HCT116 (cell line): ENCODE measurements around the gene GEMIN7. TPM values are rescaled to one million over a fixed set of nuclear protein-coding genes. Genes with fewer than 3 reads are reported as not detected.

ENCODE experiments used
- ATAC-seq: fragments of 200-7000 bp; cut with Tn5 transposase; 2 replicates; pipeline ENCODE4 v1.9.1; 2020; ENCODE audit warnings: mild to moderate bottlenecking, moderate library complexity
- BruUV-seq: library from RNA; stranded (reverse); fragments of 400-500 nt; replicated peaks from 2 replicates; lab custom pipeline; 2021; lab: Mats Ljungman, UMichigan
- CTCF ChIA-PET: fragments of 300-600 bp; sonication (Branson Sonifier 250); formaldehyde crosslinking; loops from one replicate; lab custom pipeline; 2021; ENCODE audit warnings: antibody characterized with exemption; lab: Charles Lee
- POLR2A ChIA-PET: fragments of 300-600, 350-600 bp; sonication (Branson Sonifier 250); formaldehyde crosslinking; loops from one replicate; lab custom pipeline; 2021; ENCODE audit warnings: antibody characterized with exemption; lab: Charles Lee
- RAD21 ChIA-PET, 2 experiments: fragments of 300-600 bp; sonication (Branson Sonifier 250); formaldehyde crosslinking; loops; one replicate each; lab custom pipeline; 2023; ENCODE audit warnings: low total read pairs in 2 of 2; ENCODE audit not compliant: uncharacterized antibody in 2 of 2, unreplicated experiment in 2 of 2, low non-redundant PET in 1 of 2; lab: Charles Lee
- DNase-seq: peaks from one replicate; pipeline ENCODE4 v3.0.0-alpha.2; 2010; ENCODE audit warnings: low read depth, low spot score
- H2AFZ ChIP-seq: fragments of 200-600 bp; shearing (Covaris generic), sonication (generic); 2 replicates; pipeline ENCODE4 v1.6.1; 2017; ENCODE audit warnings: low read depth, mixed run types, mixed read lengths, antibody characterized with exemption, low read length; ENCODE audit not compliant: poor library complexity, severe bottlenecking
- H3K27ac ChIP-seq: 2 replicates; pipeline ENCODE4 v1.5.1; 2012; ENCODE audit warnings: low read depth, low read length
- H3K27me3 ChIP-seq: fragments of 200-600 bp; sonication (generic); 2 replicates; pipeline ENCODE4 v1.6.1; 2016; ENCODE audit warnings: mixed run types, low read length, mixed read lengths; ENCODE audit not compliant: insufficient read depth
- H3K36me3 ChIP-seq, 2 experiments: fragments of 200-500 bp in 1 of 2; fragments of 200-600 bp in 1 of 2; sonication (Bioruptor generic) in 1 of 2; sonication (generic) in 1 of 2; 2 replicates each; pipeline versions ENCODE4 v1.5.1 to v1.6.1; 2014 to 2016; ENCODE audit warnings: low read length in 2 of 2, inconsistent platforms in 1 of 2, mixed read lengths in 1 of 2, mixed run types in 1 of 2; ENCODE audit not compliant: insufficient read depth in 2 of 2, control insufficient read depth in 1 of 2
- H3K4me1 ChIP-seq, 2 experiments: fragments of 200-600 bp in 1 of 2; sonication (generic) in 1 of 2; 2 replicates each; pipeline versions ENCODE4 v1.5.1 to v1.6.1; 2012 to 2017; ENCODE audit warnings: low read length in 2 of 2, inconsistent platforms in 1 of 2, mild to moderate bottlenecking in 1 of 2, mixed read lengths in 1 of 2, mixed run types in 1 of 2, moderate library complexity in 1 of 2; ENCODE audit not compliant: insufficient read depth in 2 of 2, control insufficient read depth in 1 of 2
- H3K4me2 ChIP-seq: fragments of 200-600 bp; sonication (generic); 2 replicates; pipeline ENCODE4 v1.6.1; 2017; ENCODE audit warnings: mixed run types, low read length, mixed read lengths
- H3K4me3 ChIP-seq, 2 experiments: fragments of 200-600 bp in 1 of 2; sonication (generic) in 1 of 2; replicated peaks in 1 of 2; 2 replicates each; pipeline ENCODE4 v1.5.1; 2011 to 2016; ENCODE audit warnings: low read length in 2 of 2, control low read depth in 1 of 2, low read depth in 1 of 2, mild to moderate bottlenecking in 1 of 2, mixed read lengths in 1 of 2, mixed run types in 1 of 2
- H3K79me2 ChIP-seq: fragments of 200-600 bp; sonication (generic); 2 replicates; pipeline ENCODE4 v1.6.1; 2017; ENCODE audit warnings: mild to moderate bottlenecking, mixed run types, low read length, moderate library complexity, mixed read lengths; ENCODE audit not compliant: insufficient read depth
- H3K9ac ChIP-seq: fragments of 200-600 bp; sonication (generic); 2 replicates; pipeline ENCODE4 v1.6.1; 2016; ENCODE audit warnings: low read length, mixed read lengths
- H3K9me2 ChIP-seq: fragments of 200-600 bp; sonication (generic), shearing (Covaris generic); 2 replicates; pipeline ENCODE4 v1.6.1; 2017; ENCODE audit warnings: mixed run types, mild to moderate bottlenecking, moderate library complexity; ENCODE audit not compliant: insufficient read depth
- H3K9me3 ChIP-seq, 2 experiments: fragments of 200-500 bp in 1 of 2; fragments of 200-600 bp in 1 of 2; sonication (Bioruptor generic) in 1 of 2; sonication (generic) in 1 of 2; 2 replicates each; pipeline ENCODE4 v1.6.1; 2014 to 2017; ENCODE audit warnings: low read length in 2 of 2, mixed read lengths in 2 of 2, inconsistent platforms in 1 of 2, low read depth in 1 of 2, mild to moderate bottlenecking in 1 of 2, mixed run types in 1 of 2, moderate library complexity in 1 of 2; ENCODE audit not compliant: control insufficient read depth in 1 of 2, insufficient read depth in 1 of 2
- H4K20me1 ChIP-seq: fragments of 200-600 bp; sonication (generic), shearing (Covaris generic); 2 replicates; pipeline ENCODE4 v1.6.1; 2017; ENCODE audit warnings: mixed run types, mild to moderate bottlenecking, moderate library complexity; ENCODE audit not compliant: insufficient read depth
- CBX3 ChIP-seq: IDR thresholded peaks from 2 replicates; pipeline ENCODE4 v1.6.1; 2012; ENCODE audit warnings: low read depth
- CEBPB ChIP-seq: IDR thresholded peaks from 2 replicates; pipeline ENCODE4 v1.6.1; 2012; ENCODE audit warnings: low read depth
- CTCF ChIP-seq, 3 experiments: fragments of 200-600 bp in 1 of 3; sonication (generic) in 1 of 3; IDR thresholded peaks in 2 of 3; conservative IDR thresholded peaks in 1 of 3; 2 replicates each; pipeline ENCODE4 v1.5.1; 2012 to 2017; ENCODE audit warnings: low read depth in 2 of 3, low read length in 2 of 3, antibody characterized with exemption in 1 of 3, borderline replicate concordance in 1 of 3, control low read depth in 1 of 3, mild to moderate bottlenecking in 1 of 3, mixed read lengths in 1 of 3, mixed run types in 1 of 3, moderate library complexity in 1 of 3; ENCODE audit not compliant: insufficient read depth in 1 of 3
- ELF1 ChIP-seq: IDR thresholded peaks from 2 replicates; pipeline ENCODE4 v1.6.1; 2012; ENCODE audit warnings: low read depth, borderline replicate concordance
- FOSL1 ChIP-seq: IDR thresholded peaks from 2 replicates; pipeline ENCODE4 v1.6.1; 2012; ENCODE audit warnings: low read depth
- JUND ChIP-seq: IDR thresholded peaks from 2 replicates; pipeline ENCODE4 v1.6.1; 2012
- POLR2A ChIP-seq: IDR thresholded peaks from 2 replicates; pipeline ENCODE4 v1.7.0; 2011; ENCODE audit warnings: borderline replicate concordance; ENCODE audit not compliant: insufficient read depth, insufficient read length; ENCODE audit errors: extremely low read depth
- POLR2AphosphoS5 ChIP-seq: IDR thresholded peaks from 2 replicates; pipeline ENCODE4 v1.6.1; 2011; ENCODE audit warnings: mild to moderate bottlenecking, low read depth, low read length, moderate library complexity
- REST ChIP-seq: IDR thresholded peaks from 2 replicates; pipeline ENCODE4 v1.6.1; 2012; ENCODE audit warnings: low read depth
- SIN3A ChIP-seq: IDR thresholded peaks from 2 replicates; pipeline ENCODE4 v1.6.1; 2012; ENCODE audit warnings: low read depth
- TCF7L2 ChIP-seq: IDR thresholded peaks from 2 replicates; pipeline ENCODE4 v1.7.0; 2011; ENCODE audit warnings: borderline replicate concordance, inconsistent platforms; ENCODE audit not compliant: insufficient read depth, insufficient read length; ENCODE audit errors: extremely low read depth
- YY1 ChIP-seq: IDR thresholded peaks from 2 replicates; pipeline ENCODE4 v1.6.1; 2011; ENCODE audit warnings: low read length, low read depth, moderate library complexity, mild to moderate bottlenecking; ENCODE audit not compliant: insufficient replicate concordance; ENCODE audit errors: extremely low read depth
- ZFX ChIP-seq: fragments of 450-650 bp; IDR thresholded peaks from 2 replicates; pipeline ENCODE4 v1.6.1; 2017
- intact Hi-C: fragments of 100-400 bp; cut with micrococcal nuclease; formaldehyde crosslinking; loops from 2 replicates; pipeline ENCODE4 v1.10.0; 2022
- total RNA-seq: library from RNA; stranded (reverse); gene quantifications from one replicate; pipeline ENCODE4 v1.2.1, GENCODE V29; 2021; ENCODE audit not compliant: unreplicated experiment

The GEMIN7 gene
- total RNA-seq, 1 experiment from 2014 or later, result 35.4 TPM

DNA sequence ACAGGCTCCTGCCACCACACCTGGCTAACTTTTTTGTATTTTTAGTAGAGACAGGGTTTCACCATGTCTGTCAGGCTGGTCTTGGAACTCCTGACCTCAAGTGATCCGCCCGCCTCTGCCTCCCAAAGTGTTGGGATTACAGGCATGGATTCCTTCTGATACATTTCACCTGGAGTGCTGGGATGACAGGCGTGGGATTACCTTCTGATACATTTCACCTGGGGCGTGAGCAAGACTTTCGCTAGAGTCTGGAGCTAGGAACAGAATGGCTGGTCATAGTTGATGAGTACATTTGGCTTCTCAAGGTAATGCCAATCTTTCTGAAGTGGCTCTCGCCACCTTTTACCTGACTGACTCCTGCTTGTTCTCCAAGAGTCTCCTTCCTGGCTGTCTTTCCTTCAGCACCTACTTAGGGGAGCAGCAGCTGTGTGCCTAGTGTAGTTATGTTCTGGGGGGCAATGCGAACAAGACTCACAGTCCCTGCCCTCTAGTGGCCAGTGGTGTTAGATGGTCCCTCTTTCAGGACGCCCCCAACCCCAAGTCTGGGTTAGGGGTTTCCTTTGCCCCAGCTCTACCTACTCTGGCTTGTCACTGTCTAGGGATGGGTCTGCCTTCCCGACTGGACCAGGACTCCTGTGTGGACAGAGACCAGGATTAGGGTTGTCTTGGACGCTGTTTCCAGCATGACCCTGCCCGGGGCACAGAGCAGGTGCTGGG, 33.2 kb downstream of the GEMIN7 start:
- Histone ChIP-seq H4K20me1 (0 out of 2 replicates have a peak, but pooled peaks cover 4% of the 10 kb centered on the region), H3K9ac (no peak overlapping the region), H2AFZ (no peak overlapping the region), H3K27me3 (no peaks in the 10 kb centered on the region), H3K27ac (no peak overlapping the region), H3K4me1 (peaks cover 4 to 13% of the 10 kb centered on the region in 2 experiments; a peak in 1 of 4 replicates), H3K9me2 (no peaks in the 10 kb centered on the region), H3K4me3 (no peak overlapping the region), H3K36me3 (no peaks in the 10 kb centered on the region), H3K4me2 (no peak overlapping the region)
- intact Hi-C loops, result no loop called here
- no peak for ATAC-seq
- no TSS peak for BruUV-seq
- POLR2A ChIA-PET, result no interaction called here
- RAD21 ChIA-PET, result no interaction called here
- TF ChIP-seq SIN3A, result no peak
- no peak for TF ChIP-seq FOSL1
- no peak for TF ChIP-seq CEBPB
- no peak for TF ChIP-seq POLR2AphosphoS5
- no peak for TF ChIP-seq YY1
- no peak for TF ChIP-seq ZFX
- no peak for TF ChIP-seq REST
- no peak for TF ChIP-seq JUND
- TF ChIP-seq CTCF (IDR thresholded peaks at IDR 0.05 in 2 of 3, conservative IDR thresholded peaks at IDR 0.05 in 1 of 3; ENCODE audit: borderline replicate concordance in 1 of 3, insufficient read depth in 1 of 3, low read depth in 2 of 3, low read length in 2 of 3), result no peak
- TF ChIP-seq POLR2A, result no peak
- TF ChIP-seq ELF1, result no peak
- no peak for TF ChIP-seq TCF7L2
- TF ChIP-seq CBX3, result no peak
- TF ChIP-seq, all 23 proteins: peak for 0
- Histone ChIP-seq H3K79me2 (peaks cover 97% of the 10 kb centered on the region), H3K9me3 (no peaks in the 10 kb centered on the region)
- no peak for DNase-seq
- CTCF ChIA-PET, result interaction anchor here (1.9 kb wide), 1 partner anchor 13 kb away, joined by 5 read pairs; no protein-coding TSS in a partner anchor
